MV-4-11 (cell line): ENCODE measurements around the gene COPA.
A peak's percentile ranks its signal among the peaks of the same experiment; 100 is the strongest.
"Not testable (repeated sequence)": the region's sequence is repeated elsewhere in the genome, so short reads cannot be mapped to it uniquely, and the experiment has no call there.

Experiments
- DNase-seq: peaks from one replicate; lab custom pipeline; 2025; lab: John Stamatoyannopoulos, UW

COPA gene

DNA sequence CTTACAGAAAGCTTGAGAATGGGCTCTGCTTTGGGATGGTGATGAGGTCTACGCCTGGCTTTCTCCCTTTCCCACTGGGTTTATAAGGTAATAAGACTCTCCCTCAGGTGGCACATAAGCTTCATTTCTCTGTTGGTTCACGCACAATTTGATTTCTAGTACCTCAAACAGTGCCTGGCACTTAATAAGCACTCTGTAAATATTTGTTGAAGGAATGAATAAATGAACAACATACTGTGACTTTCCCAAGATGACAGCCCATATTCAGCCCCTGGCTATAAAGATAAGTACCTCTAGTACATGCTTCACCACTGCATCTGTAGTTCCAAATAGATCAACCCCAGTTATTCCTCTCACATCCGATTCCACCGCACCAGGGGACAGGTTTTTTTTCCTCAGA, 17.8 kb downstream of the COPA start:
- DNase-seq, result no peak

DNA sequence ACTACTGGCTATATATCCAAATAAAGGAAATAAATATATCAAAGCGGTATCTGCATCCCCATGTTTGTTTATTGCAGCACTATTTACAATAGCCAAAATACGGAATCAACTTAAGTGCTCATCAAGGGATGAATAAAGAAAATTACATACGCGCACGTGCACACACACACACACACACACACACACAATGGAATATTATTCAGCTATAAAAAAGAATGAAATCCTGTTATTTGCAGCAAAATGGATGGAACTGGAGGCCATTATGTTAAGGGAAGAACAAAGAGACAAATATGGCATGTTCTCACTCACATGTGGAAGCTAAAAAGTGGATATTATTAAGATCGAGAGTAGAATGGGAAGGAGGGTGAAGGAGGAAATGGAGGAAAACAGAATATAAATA, 20.2 kb downstream of the COPA start:
- DNase-seq, result no peak

DNA sequence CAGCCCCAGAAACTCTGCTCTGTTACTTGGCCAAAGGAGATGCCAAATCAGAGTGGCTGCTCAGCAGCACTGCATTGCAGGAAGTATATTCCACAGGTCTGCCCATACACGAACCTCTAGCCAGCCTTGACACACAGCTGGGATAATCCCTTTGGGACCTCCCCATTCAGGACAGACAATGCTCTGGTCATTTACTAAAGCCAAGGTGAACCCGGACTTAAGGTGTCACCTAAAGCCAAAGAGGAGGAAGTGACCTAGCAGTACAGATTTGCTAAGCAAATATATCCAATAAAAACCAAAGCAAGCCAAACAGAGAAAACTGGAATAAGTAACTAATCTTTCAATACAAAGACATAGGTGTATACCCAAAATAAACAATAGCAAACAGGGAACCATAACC, 27.7 kb downstream of the COPA start:
- DNase-seq, result no peak

DNA sequence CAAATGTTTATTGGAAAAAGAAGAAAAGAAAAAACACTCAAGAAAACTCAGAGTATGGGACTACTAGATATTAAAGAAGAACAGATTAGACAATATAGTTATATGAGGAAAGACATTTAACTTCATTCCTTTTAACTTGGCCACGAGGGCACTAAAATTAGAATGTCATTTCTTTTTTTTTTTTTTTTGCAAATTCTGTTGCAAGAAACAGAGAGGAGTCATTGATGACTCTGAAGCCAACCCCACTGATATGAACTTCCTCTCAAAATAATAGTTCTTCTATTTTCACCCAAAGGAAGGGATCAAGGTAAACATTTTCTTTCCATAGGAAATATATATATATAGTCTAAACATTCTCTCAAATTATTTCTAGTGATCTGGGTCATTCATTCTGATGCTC, 33.5 kb downstream of the COPA start:
- DNase-seq, result peak; percentile 14

DNA sequence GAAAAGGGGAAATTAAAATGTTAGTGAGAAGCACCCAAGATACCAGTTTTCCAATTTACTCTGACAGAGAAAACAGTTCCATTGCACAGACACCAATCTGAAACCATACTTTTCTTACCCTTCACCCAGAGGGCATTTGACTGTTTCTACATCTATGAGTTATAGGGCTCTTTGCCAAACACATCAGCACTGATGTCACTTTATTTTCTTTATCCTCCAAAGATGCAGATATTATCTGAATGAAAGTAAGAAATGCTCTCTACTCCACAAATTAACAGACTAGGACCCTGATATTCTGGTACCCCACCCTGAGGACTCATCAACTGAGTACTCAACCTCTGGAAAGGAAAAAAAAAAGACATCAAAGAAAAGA, 33.9 kb downstream of the COPA start:
- DNase-seq, result no peak

DNA sequence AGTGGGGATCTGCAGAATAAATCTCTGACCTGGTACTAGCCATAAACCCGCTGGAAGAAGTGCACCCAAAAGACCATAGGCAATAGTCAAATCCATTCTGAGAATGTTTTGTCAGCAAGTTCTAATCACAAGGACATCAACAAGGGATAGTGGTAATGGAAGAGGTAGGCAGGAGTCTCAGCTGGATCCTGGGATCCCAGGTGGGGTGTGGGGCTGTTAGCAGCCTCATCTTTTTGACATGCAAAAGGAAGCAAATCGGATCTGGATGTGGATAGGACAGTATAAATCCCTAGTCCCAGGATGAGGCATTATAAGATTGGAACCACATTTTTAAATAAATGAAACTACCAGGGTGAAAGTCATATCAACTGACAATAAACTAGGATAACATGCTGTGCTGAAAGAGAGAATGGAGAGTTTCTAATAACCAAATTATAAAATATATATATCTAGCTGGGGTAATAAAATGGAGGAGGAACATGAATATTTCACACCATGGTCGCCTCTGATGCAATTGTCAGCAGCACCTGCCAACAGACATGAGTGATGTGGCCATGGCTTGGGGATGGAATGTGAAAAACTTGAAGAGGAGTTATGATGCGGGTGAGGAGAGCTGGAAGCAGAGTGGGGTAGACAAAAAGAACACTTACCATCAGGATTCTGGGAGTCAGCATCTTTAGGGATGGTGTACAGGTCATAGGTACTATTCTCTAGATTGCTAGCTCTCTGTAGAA, 34.4 kb downstream of the COPA start:
- no peak for DNase-seq

DNA sequence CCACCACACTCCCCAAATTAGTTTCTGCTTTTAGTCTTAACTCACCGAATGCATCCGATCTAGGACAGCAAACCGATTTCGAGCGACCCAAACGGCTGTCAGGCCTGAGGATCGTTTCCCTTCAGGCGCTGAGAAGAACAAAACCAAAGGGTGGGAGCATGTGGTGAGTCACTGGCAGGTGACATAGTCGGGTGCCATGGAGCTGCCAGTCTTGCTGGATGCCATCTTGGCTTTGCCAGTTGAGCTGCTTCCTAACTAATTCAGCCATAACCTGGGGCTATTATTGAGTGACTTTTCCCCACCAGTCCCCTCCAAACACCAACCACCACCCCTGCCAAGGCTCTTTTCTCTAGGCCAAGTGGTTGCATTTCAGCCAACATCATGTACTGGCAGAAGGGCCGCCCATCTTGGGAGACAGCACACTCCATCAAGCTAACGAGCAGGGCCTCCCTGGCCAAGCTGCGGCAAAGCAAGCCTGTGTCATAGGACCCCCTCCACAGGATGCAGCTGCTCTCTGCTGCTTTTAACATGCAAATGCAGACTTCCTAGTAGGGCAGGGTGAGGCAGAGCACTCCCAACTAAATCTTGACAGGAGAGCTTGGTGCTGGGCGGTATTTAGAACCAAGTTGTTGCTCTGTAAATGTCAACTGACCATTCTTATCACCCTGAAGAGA, 35.8 kb downstream of the COPA start:
- DNase-seq, result peak; percentile 61

DNA sequence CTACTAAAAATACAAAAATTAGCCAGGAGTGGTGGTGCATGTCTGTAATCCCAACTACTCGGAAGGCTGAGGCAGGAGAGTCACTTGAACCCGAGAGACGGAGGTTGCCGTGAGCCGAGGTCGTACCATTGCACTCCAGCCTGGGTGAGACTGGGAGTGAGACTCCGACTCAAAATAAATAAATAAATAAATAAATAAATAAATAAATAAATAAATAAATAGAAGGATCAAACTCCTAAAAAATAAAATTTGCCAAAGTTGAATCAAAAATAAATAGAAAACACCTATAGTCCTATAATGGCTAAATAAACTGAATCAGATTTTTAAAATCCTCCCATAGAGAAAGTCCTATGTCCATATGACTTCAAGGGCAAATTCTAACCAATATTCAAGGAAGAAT, 42.9 kb downstream of the COPA start:
- no peak for DNase-seq

DNA sequence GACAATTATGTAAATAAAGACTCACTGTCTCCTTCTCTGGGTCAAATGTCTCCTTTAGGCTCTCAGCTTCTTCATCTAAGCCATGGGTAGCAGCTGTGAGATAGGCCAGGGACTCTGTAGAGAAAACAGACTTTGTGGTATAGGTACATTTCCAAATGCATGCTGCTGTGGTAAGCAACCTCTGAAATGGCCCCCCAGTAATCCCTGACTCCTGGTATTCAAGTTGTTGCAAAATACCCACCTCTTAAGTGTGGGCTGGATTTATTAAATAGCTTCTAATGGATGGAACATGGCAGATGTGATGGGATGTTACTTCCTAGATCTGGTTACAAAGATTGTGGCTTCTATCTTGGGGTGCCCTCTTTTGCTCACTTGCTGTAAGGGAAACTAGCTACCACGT, 47.0 kb downstream of the COPA start:
- no peak for DNase-seq

DNA sequence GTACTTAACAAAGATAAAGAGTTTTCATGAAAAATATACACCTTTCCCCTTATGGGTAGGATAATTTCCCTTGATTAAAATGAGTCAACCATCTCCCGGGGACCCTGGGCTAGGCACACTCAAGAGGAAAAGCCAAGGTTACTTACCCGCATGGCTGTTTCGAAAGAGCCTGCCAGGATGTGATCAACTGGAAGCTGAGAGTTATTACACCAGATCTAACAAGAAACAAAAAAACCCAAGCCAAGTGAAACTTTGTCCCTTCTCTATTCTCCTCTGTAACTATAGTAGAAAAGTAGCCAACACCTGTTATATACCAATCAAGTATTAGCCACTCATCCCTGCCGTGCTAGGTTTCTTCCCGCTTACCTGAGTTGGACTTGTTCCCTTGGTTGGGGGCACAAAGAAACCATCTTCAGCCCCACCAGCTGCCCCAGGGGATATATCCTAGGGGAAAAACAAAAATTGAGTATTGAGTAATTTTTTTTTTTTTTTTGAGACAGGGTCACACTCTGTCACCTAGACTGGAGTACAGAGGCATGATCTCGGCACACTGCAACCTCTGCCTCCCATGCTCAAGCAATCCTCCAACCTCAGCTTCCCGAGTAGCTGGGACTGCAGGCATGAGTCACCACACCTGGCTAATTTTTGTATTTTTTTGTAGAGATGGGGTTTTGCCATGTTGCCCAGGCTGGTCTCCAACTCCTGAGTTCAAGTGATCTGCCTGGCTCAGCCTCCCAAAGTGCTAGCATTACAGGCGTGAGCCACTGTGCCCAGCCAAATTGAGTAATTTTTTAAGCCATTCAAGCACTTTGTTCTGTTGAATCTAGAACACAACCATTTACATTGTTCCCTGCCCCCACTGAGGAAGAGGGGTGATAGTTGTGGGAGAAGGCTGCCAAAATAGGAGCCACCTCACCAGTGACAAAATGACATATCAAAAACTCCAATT, 49.8 kb downstream of the COPA start:
- DNase-seq, result peak; percentile 16

DNA sequence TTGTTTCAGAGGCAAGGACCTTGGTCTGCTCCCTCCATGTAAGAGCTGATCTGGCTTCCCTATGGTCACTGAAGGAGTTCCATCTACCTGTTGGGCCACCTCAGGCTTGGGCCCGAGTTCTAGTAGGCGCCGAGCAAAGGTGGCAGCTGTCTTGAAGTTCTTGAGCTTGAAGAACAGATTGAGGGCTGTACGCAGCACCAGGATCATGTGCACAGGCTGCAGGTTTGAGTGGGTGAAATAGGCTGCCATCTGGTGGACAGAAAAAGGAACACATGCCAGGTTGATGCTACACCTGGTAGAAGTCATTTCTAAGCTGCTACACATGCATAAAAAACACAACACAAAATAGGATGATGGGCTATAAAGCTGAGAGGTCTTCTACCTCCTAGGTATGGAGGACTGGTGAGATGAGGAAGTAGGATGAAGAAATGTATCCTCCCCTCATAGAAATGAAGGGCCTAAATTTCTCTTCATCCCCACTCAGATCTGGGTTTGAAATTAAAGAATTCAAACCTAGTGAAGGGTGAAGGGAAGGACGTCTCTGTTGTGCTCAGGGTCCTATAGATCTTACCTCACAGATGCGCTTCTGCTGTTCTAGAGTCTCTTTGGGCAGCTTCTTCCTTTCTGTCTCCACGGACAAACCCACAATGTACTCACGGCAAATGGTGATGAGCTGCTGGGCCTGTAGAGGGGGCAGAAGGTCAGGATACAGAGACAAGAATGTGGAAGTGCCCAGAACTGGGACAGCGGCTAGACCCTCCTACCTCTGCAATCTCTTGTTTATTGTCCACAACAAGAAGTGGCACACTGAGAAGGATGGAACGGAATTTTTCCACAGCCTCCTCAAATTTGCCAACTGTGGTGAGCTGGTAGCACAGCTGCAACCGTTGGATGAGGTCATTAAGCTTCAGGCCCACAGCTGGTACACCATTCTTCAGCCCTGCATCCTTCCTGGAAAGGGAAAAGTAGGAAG, 51.5 kb downstream of the COPA start:
- DNase-seq, result peak; percentile 76

DNA sequence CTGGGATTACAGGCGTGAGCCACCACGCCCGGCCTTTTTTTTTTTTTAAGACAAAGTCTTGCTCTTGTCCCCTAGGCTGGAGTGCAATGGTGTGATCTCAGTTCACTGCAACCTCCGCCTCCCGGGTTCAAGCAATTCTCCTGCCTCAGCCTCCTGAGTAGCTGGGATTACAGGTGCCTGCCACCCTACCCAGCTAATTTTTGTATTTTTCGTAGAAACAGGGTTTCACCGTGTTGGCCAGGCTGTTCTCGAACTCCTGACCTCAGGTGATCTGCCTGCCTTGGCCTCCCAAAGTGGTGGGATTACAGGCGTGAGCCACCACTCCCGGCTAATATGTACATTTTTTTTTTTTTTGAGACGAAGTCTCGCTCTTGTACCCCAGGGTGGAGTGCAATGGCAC, 55.3 kb downstream of the COPA start:
- DNase-seq, result not testable (repeated sequence)

DNA sequence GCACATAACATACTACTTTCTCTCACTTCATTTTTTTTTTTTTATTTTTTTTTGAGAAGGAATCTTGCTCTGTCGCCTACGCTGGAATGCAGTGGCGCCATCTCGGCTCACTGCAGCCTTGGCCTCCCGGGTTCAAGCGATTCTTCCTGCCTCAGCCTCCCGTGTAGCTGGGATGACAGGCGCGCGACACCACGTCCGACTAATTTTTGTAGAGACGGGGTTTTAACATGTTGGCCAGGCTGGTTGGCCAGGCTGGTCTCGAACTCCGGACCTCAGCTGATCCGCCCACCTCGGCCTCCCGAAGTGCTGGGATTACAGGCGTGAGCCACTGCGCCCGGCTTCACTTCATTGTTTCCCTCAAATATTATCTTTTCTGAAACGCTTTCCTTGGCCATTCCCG, 57.5 kb downstream of the COPA start:
- DNase-seq, result no peak

DNA sequence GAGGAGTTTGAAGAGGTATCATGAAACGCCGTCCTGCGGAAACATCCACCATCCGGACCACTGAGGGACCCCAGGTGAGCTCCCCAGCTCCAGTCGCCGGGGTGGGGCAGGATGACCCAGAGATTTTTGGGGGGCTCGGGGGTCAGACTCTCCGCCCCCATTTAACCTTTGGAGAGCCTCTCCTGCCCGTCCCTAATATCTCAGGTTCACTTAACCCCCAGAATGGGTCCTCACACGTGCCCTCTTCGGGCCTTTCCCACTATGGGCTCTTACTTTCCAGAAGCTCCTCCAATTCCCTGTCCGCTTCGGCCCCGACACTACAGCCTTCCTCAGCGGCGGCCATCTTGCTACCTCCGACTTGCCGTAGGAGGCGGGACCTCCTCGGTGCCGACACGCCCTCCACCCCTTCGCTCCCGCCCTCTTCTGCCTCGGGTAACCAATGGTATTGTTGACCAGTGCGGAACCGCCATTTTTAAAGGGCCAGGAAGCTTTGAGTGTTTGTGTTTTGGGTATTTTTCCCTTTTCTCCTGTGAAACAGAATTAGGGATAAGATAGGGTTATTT, 58.2 kb downstream of the COPA start, which contains the start of gene PEX19:
TSS of gene PEX19 (minus strand) at position 352 of the 563 bp plus-strand sequence. CDS start at position 343, 9 bp downstream.
- DNase-seq, result peak; percentile 86

DNA sequence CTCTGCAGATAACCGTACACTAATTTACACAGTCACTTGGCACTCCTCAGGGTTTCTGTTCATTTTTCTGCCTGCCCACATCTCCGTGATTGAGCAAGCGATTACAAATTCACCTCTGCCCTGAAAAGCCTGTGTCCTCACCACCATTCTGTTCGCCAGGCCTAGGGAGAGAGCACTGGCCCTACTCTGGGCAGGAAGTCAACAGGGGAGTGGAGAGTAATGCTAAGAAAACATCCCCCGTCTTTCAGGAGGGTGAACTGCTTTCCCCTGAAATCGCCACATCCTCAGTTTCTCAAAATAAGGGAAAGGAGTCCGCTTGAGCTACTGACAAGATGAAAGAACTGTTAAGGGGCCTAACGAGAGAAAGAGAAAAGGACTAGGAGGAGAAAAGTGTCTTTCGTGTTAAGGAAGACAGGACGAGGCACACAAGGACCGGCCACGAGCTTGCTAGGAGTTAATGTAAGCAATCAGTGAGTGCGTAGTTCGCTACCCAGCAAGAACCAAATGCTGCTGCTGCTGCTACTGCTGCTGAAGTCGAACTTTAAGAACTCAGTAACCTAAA, 58.7 kb downstream of the COPA start:
- DNase-seq, result peak; percentile 84

DNA sequence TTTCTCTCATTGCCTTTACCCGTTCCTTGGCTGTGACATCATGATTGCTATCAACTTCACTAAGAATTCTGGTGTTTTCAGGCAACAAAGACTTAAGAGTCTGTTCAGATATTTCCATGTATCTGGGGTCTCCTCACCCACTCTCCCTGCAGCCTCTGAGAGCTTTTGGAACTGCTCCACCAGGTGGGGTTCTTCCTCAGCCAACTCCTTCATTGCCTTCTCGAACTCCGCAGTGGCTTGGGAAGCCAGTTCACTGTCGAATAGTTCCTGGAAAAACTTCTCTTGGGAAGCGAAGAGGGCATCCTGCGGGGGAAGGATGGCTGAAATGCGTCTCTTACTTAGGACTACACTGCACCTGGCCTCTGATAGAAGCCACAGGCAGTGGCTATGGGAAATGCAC, 60.2 kb downstream of the COPA start:
- DNase-seq, result no peak

DNA sequence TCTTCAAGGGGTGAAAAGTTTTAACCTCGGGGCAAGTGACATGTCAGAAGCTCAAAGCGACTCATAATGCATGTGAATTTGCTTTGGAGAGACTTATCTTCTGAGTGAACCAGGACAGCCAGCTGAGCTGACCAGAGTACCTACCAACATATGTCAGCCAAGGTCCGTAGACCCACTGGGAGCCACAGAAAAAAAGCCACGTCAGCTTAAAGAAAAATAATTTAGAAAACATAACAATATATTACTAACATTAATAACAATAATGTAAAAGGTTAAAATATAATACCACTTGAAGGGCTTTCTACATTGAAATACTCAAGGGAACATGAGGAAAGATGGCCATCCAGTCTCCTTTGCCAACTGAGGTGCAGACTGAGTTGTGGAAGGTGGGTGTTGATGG, 65.1 kb downstream of the COPA start:
- DNase-seq, result no peak

DNA sequence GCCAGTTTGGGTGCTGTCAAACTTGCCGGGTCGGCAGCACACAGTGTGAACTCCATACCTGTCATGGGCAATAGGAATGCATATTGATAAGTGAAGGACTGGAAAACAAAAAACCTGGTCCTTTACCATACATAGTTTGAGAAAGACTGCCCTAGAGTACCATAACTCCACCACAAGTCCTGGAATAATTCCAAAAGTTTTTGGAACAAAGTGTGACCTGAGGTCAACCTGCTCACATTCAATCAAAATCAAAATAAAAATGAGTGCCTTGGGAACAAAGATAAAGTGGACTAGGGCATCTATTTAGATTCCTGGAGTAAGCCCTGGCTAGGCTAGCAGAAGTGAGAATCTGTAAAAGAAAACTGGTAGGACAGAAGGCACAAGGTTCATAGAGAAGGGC, 65.7 kb downstream of the COPA start:
- no peak for DNase-seq

DNA sequence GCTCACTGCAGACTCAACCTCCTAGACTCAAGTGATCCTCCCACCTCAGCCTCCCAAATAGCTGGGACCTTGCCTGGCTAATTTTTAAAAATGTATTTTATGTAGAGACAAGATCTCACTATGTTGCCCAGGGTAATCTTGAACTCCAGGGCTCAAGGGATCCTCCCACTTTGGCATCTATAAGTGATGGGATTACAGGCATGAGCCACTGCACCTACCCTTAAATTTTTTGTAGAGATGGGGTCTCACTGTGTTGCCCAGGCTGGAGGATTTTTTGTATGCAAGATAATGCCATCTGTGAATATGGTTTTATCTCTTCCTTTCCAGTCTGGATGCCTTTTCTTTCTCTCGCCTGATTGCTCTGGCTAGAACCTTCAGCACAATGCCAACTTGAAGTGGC, 72.0 kb downstream of the COPA start:
- no peak for DNase-seq

DNA sequence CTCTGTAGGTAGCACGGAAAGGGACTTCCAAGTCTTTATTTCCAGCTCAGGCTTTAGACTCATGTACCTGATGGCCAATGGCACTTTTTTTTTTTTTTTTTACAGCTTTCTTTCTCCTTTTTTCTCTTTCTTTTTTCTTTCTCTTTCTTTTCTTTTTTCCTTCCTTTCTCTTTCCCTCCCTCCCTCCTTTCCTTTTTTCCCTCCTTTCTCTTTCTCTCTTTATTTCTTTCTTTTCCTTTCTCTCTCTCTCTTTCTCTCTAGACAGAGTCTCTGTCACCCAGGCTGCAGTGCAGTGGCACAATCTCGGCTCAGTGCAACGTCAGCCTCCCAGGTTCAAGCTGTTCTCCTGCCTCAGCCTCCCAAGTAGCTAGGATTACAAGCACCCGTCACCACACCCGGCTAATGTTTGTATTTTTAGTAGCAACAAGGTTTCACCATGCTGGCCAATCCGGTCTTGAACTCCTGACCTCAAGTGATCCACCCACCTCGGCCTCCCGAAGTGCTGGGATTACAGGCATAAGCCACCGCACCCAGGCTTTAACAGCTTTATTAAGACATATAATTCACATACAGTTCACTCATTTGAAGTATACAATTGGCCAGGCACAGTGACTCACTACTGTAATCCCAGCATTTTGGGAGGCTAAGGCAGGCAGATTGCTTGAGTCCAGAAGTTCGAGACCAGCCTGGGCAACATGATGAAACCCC, 75.6 kb downstream of the COPA start:
- peak; percentile 50 for DNase-seq
